Lung (tissue), 12 donors: ENCODE data around the gene CDH16. TPM values are rescaled to one million over a fixed set of nuclear protein-coding genes. Genes with fewer than 3 reads are reported as not detected.
"Not testable (repeated sequence)": the region's sequence is repeated elsewhere in the genome, so short reads cannot be mapped to it uniquely, and the experiment has no call there.

Source experiments
- ATAC-seq: fragments of 200-7000 bp; cut with Tn5 transposase; one replicate; pipeline ENCODE4 v1.9.1; 2020; ENCODE audit warnings: moderate number of reproducible peaks; ENCODE audit not compliant: insufficient read depth, low FRiP score
- DNase-seq, 3 donors: peaks; one replicate each; pipeline ENCODE4 v3.0.0-alpha.2; 2013 to 2017
- H3K27ac ChIP-seq, 2 donors: one replicate each; pipeline ENCODE4 v1.5.1; 2013; ENCODE audit warnings: mild to moderate bottlenecking in 2 of 2, moderate library complexity in 2 of 2, control low read depth in 1 of 2, inconsistent platforms in 1 of 2, low read depth in 1 of 2, low read length in 1 of 2
- H3K27me3 ChIP-seq, 3 donors: one replicate each; pipeline ENCODE4 v1.5.1; 2013; ENCODE audit warnings: low read length in 2 of 3; ENCODE audit not compliant: control insufficient read depth in 3 of 3, insufficient read depth in 3 of 3
- H3K36me3 ChIP-seq, 4 donors: one replicate each; pipeline ENCODE4 v1.5.1; 2013; ENCODE audit warnings: low read length in 4 of 4, mild to moderate bottlenecking in 1 of 4, moderate library complexity in 1 of 4; ENCODE audit not compliant: control insufficient read depth in 4 of 4, insufficient read depth in 4 of 4
- H3K4me1 ChIP-seq, 5 donors: one replicate each; pipeline ENCODE4 v1.5.1; 2013; ENCODE audit warnings: low read length in 5 of 5, mild to moderate bottlenecking in 2 of 5, moderate library complexity in 1 of 5; ENCODE audit not compliant: control insufficient read depth in 5 of 5, insufficient read depth in 5 of 5
- H3K4me3 ChIP-seq: one replicate; pipeline ENCODE4 v1.5.1; 2013; ENCODE audit warnings: mild to moderate bottlenecking, control low read depth, moderate library complexity
- H3K9ac ChIP-seq, 2 donors: one replicate each; pipeline ENCODE4 v1.5.1; 2013; ENCODE audit warnings: low read length in 2 of 2, control low read depth in 1 of 2; ENCODE audit not compliant: insufficient read depth in 1 of 2
- H3K9me3 ChIP-seq, 4 donors: one replicate each; pipeline ENCODE4 v1.5.1; 2013; ENCODE audit warnings: low read length in 3 of 4, mild to moderate bottlenecking in 1 of 4, moderate library complexity in 1 of 4; ENCODE audit not compliant: control insufficient read depth in 4 of 4, insufficient read depth in 3 of 4
- CTCF ChIP-seq: IDR thresholded peaks from 2 replicates; pipeline ENCODE4 v1.5.1; 2012; ENCODE audit warnings: mild to moderate bottlenecking; ENCODE audit errors: control extremely low read depth, extremely low read depth
- WGBS, 2 donors: extraction: QIAGEN DNeasy Blood & Tissue Kit; methylation state at CpG; one replicate each; pipeline ENCODE4 v1.1.7; 2013; 5-methylcytosine and 5-hydroxymethylcytosine counted together
- polyA plus RNA-seq, 2 donors: library from polyadenylated mRNA; stranded (reverse); fragments of 200-250 nt; gene quantifications; one replicate each; pipeline ENCODE4 v1.2.1, GENCODE V29; 2013
- total RNA-seq, 2 donors: library from RNA; depleted of rRNA in 1 of 2; stranded (reverse); fragments of >200 nt in 1 of 2; gene quantifications; one replicate each; pipeline ENCODE4 v1.2.1, GENCODE V29; 2014 to 2021
- donor health status: control.
- donor health status: control.
- donor health status: Bipolar disorder and iron deficiency.
- donor health status: healthy.
- donor health status: DM: yes; HTN: yes; CAD: no.

CDH16 gene
- total and polyA plus RNA-seq, 4 donors, result 0.25 to 1.7 (median 0.64) TPM; not detected in 1

- no peaks in the 10 kb centered on the region for H3K27me3 ChIP-seq
- ATAC-seq, result no peak
- no peak for TF ChIP-seq CTCF
- H3K27ac ChIP-seq, result no peak overlapping the region
- WGBS, 2 donors, result 76 to 79% methylated on average over 7 of the region's 7 CpGs
- H3K4me3 ChIP-seq, result no peak overlapping the region
- no peak overlapping the region for H3K9ac ChIP-seq
- peaks cover 0 to 7% (median 0%) of the 10 kb centered on the region in 5 donors for H3K4me1 ChIP-seq
- H3K9me3 ChIP-seq, result no peaks in the 10 kb centered on the region
- no peak for DNase-seq
- no peaks in the 10 kb centered on the region for H3K36me3 ChIP-seq
Measured at GRCh38 chr16:66958857-66959703, 40.4 kb upstream of the CDH16 start.

- H3K4me1 ChIP-seq, H3K9ac ChIP-seq, DNase-seq, H3K9me3 ChIP-seq, H3K27ac ChIP-seq, H3K36me3 ChIP-seq, H3K4me3 ChIP-seq, ATAC-seq, H3K27me3 ChIP-seq: not testable (repeated sequence)
- WGBS, 2 donors, result 90 to 100% methylated on average over 1 of the region's 1 CpG
Measured at GRCh38 chr16:66956154-66956457, 37.4 kb upstream of the CDH16 start.

- not testable (repeated sequence) for H3K4me1 ChIP-seq, ATAC-seq, H3K4me3 ChIP-seq, H3K9ac ChIP-seq, DNase-seq, H3K9me3 ChIP-seq, H3K36me3 ChIP-seq, H3K27ac ChIP-seq
- H3K27me3 ChIP-seq, result peaks cover 0 to 13% (median 3%) of the 10 kb centered on the region in 3 donors
- WGBS, 2 donors, result 72 to 78% methylated on average over 17 of the region's 17 CpGs
Measured at GRCh38 chr16:66955363-66956153, 36.9 kb upstream of the CDH16 start.

GRCh38 chr16:66954097-66954659 is 35.5 kb upstream of the CDH16 start:
- WGBS, 2 donors, result 13 to 25% methylated on average over 8 of the region's 8 CpGs
- Histone ChIP-seq H3K27ac (no peak overlapping the region), H3K9me3 (no peaks in the 10 kb centered on the region), H3K36me3 (no peaks in the 10 kb centered on the region), H3K9ac (no peak overlapping the region), H3K4me1 (peaks cover 0 to 2% (median 0%) of the 10 kb centered on the region in 5 donors), H3K4me3 (no peak overlapping the region), H3K27me3 (peaks cover 0 to 26% (median 17%) of the 10 kb centered on the region in 3 donors)
- TF ChIP-seq CTCF, result peak; percentile 84
- DNase-seq (peak; percentile 81 to 85 (median 82)), ATAC-seq (peak; percentile 53)
